A673 (cell line): ENCODE results near the gene SPATA21. TPM values are rescaled to one million over a fixed set of nuclear protein-coding genes. Genes with fewer than 3 reads are reported as not detected.

ENCODE experiments used
- BruUV-seq: library from RNA; stranded (reverse); fragments of 400-500 nt; replicated peaks from 2 replicates; lab custom pipeline; 2021; lab: Mats Ljungman, UMichigan
- CTCF ChIA-PET: fragments of 300-600 bp; sonication (Branson Sonifier 250); formaldehyde crosslinking; loops from one replicate; lab custom pipeline; 2022; ENCODE audit warnings: antibody characterized with exemption; lab: Charles Lee
- POLR2A ChIA-PET: fragments of 300-600 bp; sonication (Branson Sonifier 250); formaldehyde crosslinking; loops from one replicate; lab custom pipeline; 2022; ENCODE audit warnings: antibody characterized with exemption; ENCODE audit not compliant: low non-redundant PET; lab: Charles Lee
- DNase-seq: peaks from one replicate; pipeline ENCODE4 v3.0.0-alpha.2; 2015; ENCODE audit warnings: low spot score
- H3K27ac ChIP-seq: fragments of 200-600 bp; sonication (generic); 2 replicates; pipeline ENCODE4 v1.5.1; 2016; ENCODE audit warnings: mixed run types, low read depth, mild to moderate bottlenecking, mixed read lengths, antibody characterized with exemption, low read length; ENCODE audit not compliant: poor library complexity, severe bottlenecking
- H3K27me3 ChIP-seq: fragments of 200-600 bp; sonication (generic); replicated peaks from 2 replicates; pipeline ENCODE4 v1.6.1; 2017; ENCODE audit warnings: mixed run types, low read depth, mild to moderate bottlenecking, mixed read lengths, antibody characterized with exemption, low read length; ENCODE audit not compliant: insufficient read depth, poor library complexity
- H3K36me3 ChIP-seq: fragments of 200-600 bp; sonication (generic); 2 replicates; pipeline ENCODE4 v1.6.1; 2016; ENCODE audit warnings: mixed run types, mild to moderate bottlenecking, mixed read lengths, antibody characterized with exemption, low read length; ENCODE audit not compliant: insufficient read depth, poor library complexity, severe bottlenecking
- H3K4me1 ChIP-seq: fragments of 200-600 bp; sonication (generic); 2 replicates; pipeline ENCODE4 v1.6.1; 2017; ENCODE audit warnings: mixed run types, mild to moderate bottlenecking, mixed read lengths, antibody characterized with exemption, low read length; ENCODE audit not compliant: insufficient read depth, poor library complexity, severe bottlenecking
- H3K4me3 ChIP-seq: fragments of 200-600 bp; sonication (generic); 2 replicates; pipeline ENCODE4 v1.5.1; 2016; ENCODE audit warnings: low read depth, mixed run types, mild to moderate bottlenecking, mixed read lengths, low read length; ENCODE audit not compliant: poor library complexity, severe bottlenecking
- H3K9me3 ChIP-seq: fragments of 200-600 bp; sonication (generic); 2 replicates; pipeline ENCODE4 v1.6.1; 2016; ENCODE audit warnings: mixed run types, low read depth, mild to moderate bottlenecking, mixed read lengths, antibody characterized with exemption, low read length; ENCODE audit not compliant: poor library complexity, severe bottlenecking
- EZH2 ChIP-seq: fragments of 200-600 bp; sonication (generic); IDR thresholded peaks from 2 replicates; pipeline ENCODE4 v1.6.1; 2017; ENCODE audit warnings: borderline replicate concordance, low read depth, mild to moderate bottlenecking, mixed read lengths, antibody characterized with exemption, low read length; ENCODE audit not compliant: poor library complexity, severe bottlenecking
- intact Hi-C: fragments of 100-400 bp; cut with micrococcal nuclease; formaldehyde crosslinking; loops from one replicate; pipeline ENCODE4 v1.10.0; 2022; ENCODE audit not compliant: unreplicated experiment
- total RNA-seq: library from RNA; stranded (reverse); gene quantifications from 2 replicates; pipeline ENCODE4 v1.2.3, GENCODE V29; 2021
- TF ChIP-seq, protein P1 (sequence below): fragments of 300-800, 200-600 bp; sonication (generic); conservative IDR thresholded peaks from 2 replicates; pipeline ENCODE4 v1.5.1; 2017; ENCODE audit warnings: low read depth, mild to moderate bottlenecking, antibody characterized with exemption, low read length, moderate library complexity, mixed read lengths

SPATA21 gene
- total RNA-seq, 1 experiment from 2014 or later: not detected

GRCh38 chr1:16434501-16434900, 2.7 kb downstream of the SPATA21 start:
- Histone ChIP-seq H3K36me3 (no peaks in the 10 kb centered on the region), H3K27me3 (no peaks in the 10 kb centered on the region), H3K4me1 (no peaks in the 10 kb centered on the region), H3K9me3 (no peaks in the 10 kb centered on the region), H3K4me3 (no peak overlapping the region), H3K27ac (no peak overlapping the region)
- intact Hi-C loops: no loop called here
- CTCF ChIA-PET: no interaction called here
- no peak for DNase-seq
- TF ChIP-seq EZH2: no peak
- TF ChIP-seq, protein P1, sequence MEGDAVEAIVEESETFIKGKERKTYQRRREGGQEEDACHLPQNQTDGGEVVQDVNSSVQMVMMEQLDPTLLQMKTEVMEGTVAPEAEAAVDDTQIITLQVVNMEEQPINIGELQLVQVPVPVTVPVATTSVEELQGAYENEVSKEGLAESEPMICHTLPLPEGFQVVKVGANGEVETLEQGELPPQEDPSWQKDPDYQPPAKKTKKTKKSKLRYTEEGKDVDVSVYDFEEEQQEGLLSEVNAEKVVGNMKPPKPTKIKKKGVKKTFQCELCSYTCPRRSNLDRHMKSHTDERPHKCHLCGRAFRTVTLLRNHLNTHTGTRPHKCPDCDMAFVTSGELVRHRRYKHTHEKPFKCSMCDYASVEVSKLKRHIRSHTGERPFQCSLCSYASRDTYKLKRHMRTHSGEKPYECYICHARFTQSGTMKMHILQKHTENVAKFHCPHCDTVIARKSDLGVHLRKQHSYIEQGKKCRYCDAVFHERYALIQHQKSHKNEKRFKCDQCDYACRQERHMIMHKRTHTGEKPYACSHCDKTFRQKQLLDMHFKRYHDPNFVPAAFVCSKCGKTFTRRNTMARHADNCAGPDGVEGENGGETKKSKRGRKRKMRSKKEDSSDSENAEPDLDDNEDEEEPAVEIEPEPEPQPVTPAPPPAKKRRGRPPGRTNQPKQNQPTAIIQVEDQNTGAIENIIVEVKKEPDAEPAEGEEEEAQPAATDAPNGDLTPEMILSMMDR: no peak
- POLR2A ChIA-PET: interaction anchor here (0.5 kb wide), 1 partner anchor 54 kb away, joined by 4 read pairs; no protein-coding TSS in a partner anchor
- BruUV-seq: no TSS peak

- intact Hi-C loops: no loop called here
- TF ChIP-seq, protein P1: no peak
- no peak for TF ChIP-seq EZH2
- no peaks in the 10 kb centered on the region for H3K9me3 ChIP-seq
- no peak overlapping the region for H3K4me3 ChIP-seq
- ChIA-PET CTCF (no interaction called here), POLR2A (no interaction called here)
- DNase-seq: no peak
- BruUV-seq: no TSS peak
- no peaks in the 10 kb centered on the region for H3K4me1 ChIP-seq
- no peaks in the 10 kb centered on the region for H3K36me3 ChIP-seq
- H3K27ac ChIP-seq: no peak overlapping the region
- H3K27me3 ChIP-seq: no peaks in the 10 kb centered on the region
Observed at GRCh38 chr1:16434007-16434406, 3.2 kb downstream of the SPATA21 start.

GRCh38 chr1:16433030-16433429, 4.2 kb downstream of the SPATA21 start:
- intact Hi-C loops: no loop called here
- POLR2A ChIA-PET: no interaction called here
- no peak for DNase-seq
- TF ChIP-seq, protein P1: no peak
- no peak for TF ChIP-seq EZH2
- BruUV-seq: no TSS peak
- Histone ChIP-seq H3K27ac (no peak overlapping the region), H3K9me3 (no peaks in the 10 kb centered on the region), H3K36me3 (no peaks in the 10 kb centered on the region), H3K4me1 (no peaks in the 10 kb centered on the region), H3K4me3 (no peak overlapping the region), H3K27me3 (no peaks in the 10 kb centered on the region)
- CTCF ChIA-PET: no interaction called here
